Kidney (tissue), 14 donors: ENCODE results near the gene CENPB. TPM values are rescaled to one million over a fixed set of nuclear protein-coding genes. Genes with fewer than 3 reads are reported as not detected.

Experiments used
- DNase-seq, 5 donors: peaks; one replicate each; pipeline ENCODE4 v3.0.0-alpha.2; 2013 to 2020
- FAIRE-seq: peaks from 2 replicates; lab custom pipeline; 2012; peaks lifted over from hg19 to GRCh38; lab: Jason Lieb, UNC
- H3K27ac ChIP-seq, 2 donors: one replicate each; pipeline ENCODE4 v1.7.0; 2013; ENCODE audit warnings: low read depth in 2 of 2, low read length in 2 of 2, inconsistent platforms in 1 of 2
- H3K27me3 ChIP-seq: one replicate; pipeline ENCODE4 v1.7.1; 2013; ENCODE audit warnings: low read length, inconsistent platforms; ENCODE audit not compliant: control insufficient read depth, insufficient read depth
- H3K36me3 ChIP-seq, 3 donors: one replicate each; pipeline versions ENCODE4 v1.7.0 to v1.7.1; 2013; ENCODE audit warnings: low read length in 3 of 3, control low read depth in 1 of 3, inconsistent platforms in 1 of 3; ENCODE audit not compliant: insufficient read depth in 3 of 3, control insufficient read depth in 2 of 3
- H3K4me1 ChIP-seq, 3 donors: one replicate each; pipeline versions ENCODE4 v1.7.0 to v1.7.1; 2013; ENCODE audit warnings: low read length in 3 of 3, inconsistent platforms in 1 of 3, low read depth in 1 of 3; ENCODE audit not compliant: control insufficient read depth in 2 of 3, insufficient read depth in 2 of 3
- H3K4me3 ChIP-seq, 3 donors: one replicate each; pipeline versions ENCODE4 v1.7.0 to v1.8.1; 2013; ENCODE audit warnings: low read length in 3 of 3, control low read depth in 1 of 3, inconsistent platforms in 1 of 3
- H3K9ac ChIP-seq, 3 donors: one replicate each; pipeline versions ENCODE4 v1.7.0 to v1.7.1; 2013; ENCODE audit warnings: low read length in 3 of 3, control low read depth in 1 of 3, inconsistent platforms in 1 of 3
- H3K9me3 ChIP-seq, 3 donors: one replicate each; pipeline versions ENCODE4 v1.7.0 to v1.7.1; 2013; ENCODE audit warnings: low read length in 3 of 3, control low read depth in 1 of 3, inconsistent platforms in 1 of 3; ENCODE audit not compliant: control insufficient read depth in 2 of 3, insufficient read depth in 1 of 3
- CTCF ChIP-seq: IDR thresholded peaks from 3 replicates; pipeline ENCODE4 v1.5.1; 2012; ENCODE audit warnings: mild to moderate bottlenecking, moderate library complexity, borderline replicate concordance; ENCODE audit not compliant: insufficient read depth; ENCODE audit errors: extremely low read depth
- intact Hi-C: fragments of 100-400 bp; cut with DNase I; formaldehyde crosslinking; loops from one replicate; pipeline ENCODE4 v1.11.1; 2022
- polyA plus RNA-seq: library from polyadenylated mRNA; stranded (reverse); fragments of 350-450 nt; fragmentation: Illumina TruSeq; extraction: RNeasy Lipid Tissue Mini Kit (QIAGEN cat#74804); gene quantifications from one replicate; pipeline ENCODE4 v1.2.3, GENCODE V29; 2014; ENCODE audit warnings: low read depth, low replicate concordance; ENCODE audit not compliant: insufficient read depth
- total RNA-seq: library from RNA; stranded (reverse); fragmentation: NEBNext Ultra II Directional; extraction: Animal tissue kit (Norgen Biotek cat#: 25700); gene quantifications from one replicate; pipeline ENCODE4 v1.2.1, GENCODE V29; 2021
- donor health status: control.
- donor health status: control.
- donor health status: control.
- donor health status: control.
- donor health status: control.
- donor health status: DM: yes; HTN: yes; CAD: no.
- donor health status: Normal renal cell carcinoma (clear cell type).

Gene CENPB
- total and polyA plus RNA-seq, 2 donors from 2014 or later, result 56.2 to 99.8 TPM

GRCh38 chr20:3819411-3820047, 33.0 kb upstream of the CENPB start:
- TF ChIP-seq CTCF, result no peak
- no peaks in the 10 kb centered on the region for H3K27me3 ChIP-seq

DNA sequence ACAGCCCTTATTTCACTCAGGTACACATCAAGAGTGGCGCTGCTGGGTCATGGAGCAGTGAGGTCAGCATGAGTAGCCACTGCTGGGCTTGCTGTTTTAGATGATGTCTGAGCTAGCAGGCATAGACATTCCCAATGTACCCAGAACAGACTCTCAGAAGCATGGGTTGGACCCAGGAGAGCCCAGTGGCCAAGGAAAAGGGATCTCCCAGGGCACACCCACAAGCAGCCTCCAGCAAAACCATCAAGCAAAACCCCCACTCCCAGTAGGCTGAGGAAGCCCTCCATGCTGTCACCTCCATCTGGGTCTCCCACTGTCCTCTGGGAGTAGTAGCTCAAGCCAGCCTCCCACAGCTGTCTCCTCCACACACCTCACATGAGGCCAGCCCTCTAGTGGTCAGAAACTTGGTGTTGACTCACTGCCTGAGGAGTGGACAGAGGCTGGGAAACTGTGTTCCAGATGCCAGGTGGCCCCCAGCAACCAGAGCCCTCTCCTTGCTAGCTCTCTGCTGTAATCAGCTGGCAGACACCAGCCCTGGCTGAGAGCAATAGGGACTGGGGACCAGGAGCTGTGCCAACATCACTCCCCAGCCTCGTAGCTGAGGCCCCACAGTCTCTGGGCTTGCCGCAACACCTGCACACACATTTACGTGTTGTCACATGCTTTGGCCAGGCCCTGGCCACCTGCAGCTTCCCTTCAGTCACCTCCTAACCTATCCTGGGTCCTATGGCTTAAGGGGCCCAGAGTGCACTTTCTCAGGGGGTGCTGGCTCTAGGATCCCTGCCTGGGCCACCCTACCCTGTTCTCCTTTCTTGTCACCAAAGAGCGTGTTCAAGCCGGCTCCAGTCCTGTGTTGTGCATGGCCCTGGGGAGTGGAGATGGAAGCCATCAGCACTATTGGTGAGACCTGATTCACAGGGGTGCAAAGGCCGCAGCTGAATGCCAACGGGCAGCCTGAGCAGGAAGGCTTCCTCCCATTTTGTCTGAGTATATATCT, 31.9 kb upstream of the CENPB start:
- DNase-seq (peak; percentile 50 to 85 (median 74)), FAIRE-seq (no peak)
- peak overlapping the region in 1 of 3 donors; percentile 36 for H3K9ac ChIP-seq
- no peaks in the 10 kb centered on the region for H3K27me3 ChIP-seq
- peaks cover 0 to 13% (median 7%) of the 10 kb centered on the region in 3 donors for H3K36me3 ChIP-seq
- no peak overlapping the region for H3K27ac ChIP-seq
- H3K4me1 ChIP-seq, result peaks cover 0 to 14% (median 8%) of the 10 kb centered on the region in 3 donors
- H3K4me3 ChIP-seq, result no peak overlapping the region
- no peaks in the 10 kb centered on the region for H3K9me3 ChIP-seq
- intact Hi-C loops, result no loop called here
- peak; percentile 54 for TF ChIP-seq CTCF

More at GRCh38 chr20:3819411-3820047, 33.0 kb upstream of the CENPB start:
- Histone ChIP-seq H3K9ac (peak overlapping the region in 2 of 3 donors; percentile 41 to 86), H3K9me3 (no peaks in the 10 kb centered on the region), H3K27ac (peak overlapping the region; percentile 99 to 100), H3K4me1 (peaks cover 0 to 14% (median 8%) of the 10 kb centered on the region in 3 donors), H3K36me3 (peaks cover 0 to 15% (median 15%) of the 10 kb centered on the region in 3 donors), H3K4me3 (peak overlapping the region; percentile 23 to 84 (median 81))
- DNase-seq (peak in 2 of 5 donors; percentile 71 to 77), FAIRE-seq (no peak)
- intact Hi-C loops, result no loop called here

- H3K9ac ChIP-seq, result no peak overlapping the region
- no peaks in the 10 kb centered on the region for H3K36me3 ChIP-seq
- peaks cover 0 to 20% (median 10%) of the 10 kb centered on the region in 3 donors for H3K4me1 ChIP-seq
- FAIRE-seq (no peak), DNase-seq (no peak)
- no peak overlapping the region for H3K4me3 ChIP-seq
- no peaks in the 10 kb centered on the region for H3K9me3 ChIP-seq
- H3K27me3 ChIP-seq, result no peaks in the 10 kb centered on the region
- intact Hi-C loops, result no loop called here
- no peak for TF ChIP-seq CTCF
- no peak overlapping the region for H3K27ac ChIP-seq
Measured at GRCh38 chr20:3815703-3816315, 29.3 kb upstream of the CENPB start.
